ENCODE results near the gene ZNF787. TPM values are rescaled to one million over a fixed set of nuclear protein-coding genes. Genes with fewer than 3 reads are reported as not detected.
"Not testable (repeated sequence)": the region's sequence is repeated elsewhere in the genome, so short reads cannot be mapped to it uniquely, and the experiment has no call there.

Gene ZNF787
- total RNA-seq (2014; rRNA removed; shearing (Covaris generic)) = 75.1 and 81.6 TPM in 2 replicates
- polyA plus RNA-seq (2015; cell fraction: cytosol; rRNA removed) = 26.3 and 35.3 TPM in 2 replicates
- polyA plus RNA-seq (2015; cell fraction: nucleus; rRNA removed) = 21.1 and 21.7 TPM in 2 replicates

- peak; percentile 97 for DNase-seq (ENCODE audit: low read depth)
Measured at GRCh38 chr19:56121180-56122167, at the start of gene ZNF787. ZNF787 (minus strand) TSS chr19:56121295; CDS start chr19:56103217, 18,078 bp downstream.

DNA sequence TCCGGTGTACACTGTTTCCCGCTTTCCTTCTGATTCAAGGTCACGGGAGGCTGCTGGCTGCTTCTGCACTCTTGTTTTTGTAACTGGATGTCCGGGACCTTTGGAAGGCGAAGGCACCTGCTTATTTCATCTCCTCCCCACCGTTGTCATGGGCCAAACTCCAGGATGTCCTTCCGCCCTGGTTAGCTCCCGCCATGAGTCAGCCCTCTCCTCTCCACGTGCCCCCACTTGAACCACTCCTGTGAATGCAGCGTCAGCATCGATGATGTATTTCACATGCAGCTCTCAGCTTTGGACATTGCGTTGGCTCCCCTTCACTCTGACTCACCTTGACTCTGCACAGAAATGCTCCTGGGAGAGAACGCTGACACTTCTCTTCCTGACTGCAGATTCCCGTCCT lies 49.2 kb upstream of the ZNF787 start:
- DNase-seq (ENCODE audit: low read depth) = peak; percentile 96

DNA sequence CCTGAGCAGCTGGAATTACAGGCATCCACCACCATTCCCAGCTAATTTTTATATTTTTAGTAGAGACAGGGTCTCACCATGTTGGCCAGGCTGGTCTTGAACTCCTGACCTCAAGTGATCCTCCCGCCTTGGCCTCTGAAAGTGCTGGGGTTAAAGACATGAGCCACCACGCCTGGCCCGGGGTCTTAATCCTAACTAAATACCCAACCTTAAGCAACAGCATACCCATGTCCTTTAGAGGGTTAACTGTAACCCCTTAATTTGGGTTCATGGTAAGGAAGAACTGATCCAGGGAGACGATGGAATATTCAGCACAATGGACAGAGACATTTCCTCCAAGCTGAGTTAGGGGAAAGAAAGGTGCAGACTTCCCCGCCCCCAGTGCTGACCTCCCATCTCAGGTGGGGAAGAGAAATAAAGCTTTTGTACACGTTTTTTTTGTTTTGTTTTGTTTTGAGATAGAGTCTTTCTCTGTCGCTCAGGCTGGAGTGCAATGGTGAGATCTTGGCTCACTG lies 46.0 kb upstream of the ZNF787 start:
- no peak for DNase-seq (ENCODE audit: low read depth)

GRCh38 chr19:56163097-56163496 lies 42.0 kb upstream of the ZNF787 start:
- DNase-seq (ENCODE audit: low read depth) = no peak

DNA sequence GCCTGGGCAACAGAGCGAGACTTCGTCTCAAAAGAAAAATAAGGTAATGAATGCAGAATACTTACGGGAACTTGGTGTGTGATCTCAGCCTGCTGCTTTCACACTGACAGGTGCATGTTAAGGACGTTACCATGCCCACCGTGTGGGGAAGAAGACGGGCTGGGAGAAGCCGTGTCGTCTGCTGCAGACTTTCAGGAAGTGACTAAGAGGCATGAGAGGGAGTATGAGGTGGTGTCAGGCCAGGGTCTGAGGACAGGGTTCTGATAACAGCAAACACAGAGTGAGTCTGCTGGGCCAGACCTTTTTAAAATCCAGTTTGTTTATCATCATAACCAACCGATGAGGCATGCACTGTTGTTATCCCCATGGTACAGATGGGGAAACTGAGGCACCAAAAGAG lies 41.2 kb upstream of the ZNF787 start:
- DNase-seq (ENCODE audit: low read depth) = peak; percentile 81

DNA sequence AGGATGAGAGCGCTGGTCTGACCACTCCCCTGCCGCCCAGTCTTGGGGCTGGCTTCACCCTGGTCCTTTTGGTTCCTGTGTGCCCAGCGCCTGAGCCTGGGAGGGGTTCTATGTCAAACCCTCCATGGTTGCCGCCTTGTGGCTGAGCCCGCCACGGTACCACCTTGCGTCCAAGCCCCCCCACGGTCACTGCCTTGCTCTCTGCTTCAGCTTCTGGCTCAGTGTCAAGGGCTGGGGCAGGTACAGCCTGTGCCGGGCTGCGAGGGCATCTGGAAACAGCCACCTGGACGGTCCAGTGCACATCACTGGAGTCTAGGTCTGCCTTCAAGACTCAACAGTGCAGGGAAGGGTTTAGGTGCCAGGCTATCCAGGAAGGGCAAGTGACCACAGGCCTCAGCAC lies 40.4 kb upstream of the ZNF787 start:
- DNase-seq (ENCODE audit: low read depth) = no peak

DNA sequence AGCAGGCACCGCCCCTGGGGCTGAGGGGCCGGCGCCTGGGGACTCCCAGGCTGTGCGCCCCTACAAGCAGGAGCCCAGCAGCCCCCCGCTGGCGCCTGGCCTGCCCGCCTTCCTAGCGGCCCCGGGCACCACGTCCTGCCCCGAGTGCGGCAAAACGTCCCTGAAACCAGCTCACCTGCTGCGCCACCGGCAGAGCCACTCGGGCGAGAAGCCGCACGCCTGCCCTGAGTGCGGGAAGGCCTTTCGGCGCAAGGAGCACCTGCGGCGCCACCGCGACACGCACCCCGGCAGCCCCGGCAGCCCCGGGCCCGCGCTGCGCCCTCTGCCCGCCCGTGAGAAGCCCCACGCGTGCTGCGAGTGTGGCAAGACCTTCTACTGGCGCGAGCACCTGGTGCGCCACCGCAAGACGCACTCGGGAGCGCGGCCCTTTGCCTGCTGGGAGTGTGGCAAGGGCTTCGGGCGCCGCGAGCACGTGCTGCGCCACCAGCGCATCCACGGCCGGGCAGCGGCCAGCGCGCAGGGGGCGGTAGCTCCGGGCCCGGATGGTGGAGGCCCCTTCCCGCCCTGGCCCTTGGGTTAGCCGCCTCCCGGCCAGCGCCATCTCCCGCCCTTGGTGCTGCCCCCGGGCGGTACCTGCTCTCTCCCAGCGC lies 38.7 kb upstream of the ZNF787 start:
- DNase-seq (ENCODE audit: low read depth) = no peak

DNA sequence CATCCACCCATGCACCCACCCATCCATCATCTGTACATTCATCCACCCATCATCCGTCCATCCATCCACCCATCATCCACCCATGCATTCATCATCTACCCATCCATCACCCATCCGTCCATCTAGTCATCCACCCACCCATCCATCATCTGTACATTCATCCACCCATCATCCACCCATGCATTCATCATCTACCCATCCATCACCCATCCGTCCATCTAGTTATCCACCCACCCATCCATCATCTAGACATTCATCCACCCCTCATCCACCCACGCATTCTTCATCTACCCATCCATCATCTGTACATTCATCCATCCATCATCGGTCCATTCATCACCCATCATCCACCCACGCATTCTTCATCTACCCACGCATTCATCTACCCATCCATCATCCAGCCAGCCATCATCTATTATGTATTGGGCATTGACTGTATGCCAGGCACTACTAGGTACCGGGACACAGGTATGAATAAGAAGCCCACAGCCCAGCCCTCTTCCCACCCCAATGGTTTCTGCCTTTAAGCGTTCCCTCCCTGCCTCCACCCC lies 38.0 kb upstream of the ZNF787 start:
- DNase-seq (ENCODE audit: low read depth) = no peak

- DNase-seq (ENCODE audit: low read depth) = no peak
Measured at GRCh38 chr19:56158170-56158757, 37.2 kb upstream of the ZNF787 start.

GRCh38 chr19:56156768-56157167 lies 35.7 kb upstream of the ZNF787 start:
- DNase-seq (ENCODE audit: low read depth) = no peak

- no peak for DNase-seq (ENCODE audit: low read depth)
Measured at GRCh38 chr19:56155124-56155687, 34.1 kb upstream of the ZNF787 start.

DNA sequence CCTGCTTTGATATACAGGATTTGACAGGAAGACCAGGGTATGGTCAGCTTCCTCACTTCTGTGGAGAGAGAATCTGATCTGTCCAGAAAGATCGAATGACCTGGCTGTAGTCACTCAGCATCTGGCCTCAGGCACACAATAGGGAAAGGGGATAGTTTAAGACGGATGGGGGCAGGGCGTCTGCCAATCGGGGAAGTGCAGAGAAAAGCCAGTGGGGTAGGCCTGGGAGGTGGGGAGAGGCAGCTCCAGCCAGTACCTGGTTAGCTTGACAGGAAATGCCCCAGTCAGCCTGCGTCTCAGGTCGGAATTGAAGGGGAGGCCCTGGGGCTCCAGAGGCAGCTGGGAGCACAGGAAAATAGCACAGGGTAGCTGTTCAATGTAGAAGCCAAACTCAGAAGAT lies 32.4 kb upstream of the ZNF787 start:
- DNase-seq (ENCODE audit: low read depth) = no peak

DNA sequence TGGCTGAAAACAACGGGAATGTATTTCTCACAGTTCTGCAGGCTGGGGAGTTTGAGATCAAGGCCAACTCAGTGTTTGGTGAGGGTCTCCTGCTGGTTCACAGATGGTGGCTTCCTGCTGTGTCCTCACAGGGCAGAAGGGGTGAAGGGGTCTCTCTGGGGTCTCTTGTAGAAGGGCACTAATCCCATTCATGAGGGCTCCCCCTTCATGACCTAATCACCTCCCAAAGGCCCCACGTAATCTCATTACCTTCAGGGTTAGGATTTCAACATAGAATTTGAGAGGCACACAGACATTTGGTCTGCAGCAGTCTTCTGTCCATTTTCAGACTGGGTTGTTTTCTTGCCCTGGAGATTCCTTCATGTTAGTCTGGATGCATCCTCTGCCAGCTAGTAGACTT lies 31.5 kb upstream of the ZNF787 start:
- no peak for DNase-seq (ENCODE audit: low read depth)

DNA sequence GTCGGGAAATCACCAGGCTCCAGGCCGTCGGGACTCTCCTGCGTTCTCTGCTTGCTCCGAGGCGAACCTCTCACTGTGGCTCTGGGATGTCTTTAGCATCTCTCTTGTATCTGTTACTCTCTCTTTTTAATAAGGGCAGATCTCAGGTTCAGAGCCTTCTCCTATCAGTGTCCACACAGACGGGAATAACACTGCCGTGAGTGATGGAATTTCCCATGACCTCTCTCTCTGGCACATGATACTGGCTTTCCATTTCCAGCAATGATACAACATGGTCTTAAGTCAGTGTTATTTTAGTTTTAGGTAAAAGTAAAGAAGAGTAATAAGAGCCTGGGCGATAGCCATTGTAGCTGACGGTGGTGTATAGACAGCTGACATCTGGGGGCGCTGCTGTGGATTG lies 29.3 kb upstream of the ZNF787 start:
- DNase-seq (ENCODE audit: low read depth) = no peak

DNA sequence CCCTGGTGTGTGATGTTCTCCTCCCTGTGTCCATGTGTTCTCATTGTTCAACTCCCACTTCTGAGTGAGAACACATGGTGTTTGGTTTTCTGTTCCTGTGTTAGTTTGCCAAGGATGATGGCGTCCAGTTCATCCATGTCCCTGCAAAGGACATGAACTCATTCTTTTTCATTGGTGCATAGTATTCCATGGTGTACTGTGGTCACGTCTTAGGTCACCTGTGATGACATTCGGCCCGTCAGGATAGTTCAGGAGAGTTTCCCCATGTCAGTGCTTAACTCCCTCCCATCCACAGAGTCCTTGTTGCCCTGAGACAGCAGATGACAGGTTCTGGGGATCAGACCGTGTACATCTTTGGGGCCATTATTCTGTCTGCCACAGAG lies 28.6 kb upstream of the ZNF787 start:
- DNase-seq (ENCODE audit: low read depth) = no peak

DNA sequence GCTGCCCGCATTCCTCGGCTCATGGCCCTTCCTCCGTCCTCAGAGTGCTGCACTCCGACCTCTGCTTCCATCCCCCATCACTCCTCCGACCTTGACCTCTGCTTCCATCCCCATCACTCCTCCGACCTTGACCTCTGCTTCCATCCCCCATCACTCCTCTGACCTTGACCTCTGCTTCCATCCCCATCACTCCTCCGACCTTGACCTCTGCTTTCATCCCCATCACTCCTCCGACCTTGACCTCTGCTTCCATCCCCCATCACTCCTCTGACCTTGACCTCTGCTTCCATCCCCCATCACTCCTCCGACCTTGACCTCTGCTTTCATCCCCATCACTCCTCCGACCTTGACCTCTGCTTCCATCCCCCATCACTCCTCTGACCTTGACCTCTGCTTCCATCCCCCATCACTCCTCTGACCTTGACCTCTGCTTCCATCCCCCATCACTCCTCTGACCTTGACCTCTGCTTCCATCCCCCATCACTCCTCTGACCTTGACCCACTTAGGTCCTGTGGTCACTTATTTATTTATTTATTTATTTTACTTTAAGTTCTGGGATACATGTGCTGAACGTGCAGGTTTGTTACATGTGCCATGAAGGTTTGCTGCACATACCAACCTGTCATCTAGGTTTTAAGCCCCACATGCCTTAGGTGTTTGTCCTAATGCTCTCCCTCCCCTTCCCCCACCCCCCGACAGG lies 28.0 kb upstream of the ZNF787 start:
- not testable (repeated sequence) for DNase-seq (ENCODE audit: low read depth)

GRCh38 chr19:56148096-56148495 lies 27.0 kb upstream of the ZNF787 start:
- DNase-seq (ENCODE audit: low read depth) = no peak

GRCh38 chr19:56147307-56147706 lies 26.2 kb upstream of the ZNF787 start:
- no peak for DNase-seq (ENCODE audit: low read depth)

DNA sequence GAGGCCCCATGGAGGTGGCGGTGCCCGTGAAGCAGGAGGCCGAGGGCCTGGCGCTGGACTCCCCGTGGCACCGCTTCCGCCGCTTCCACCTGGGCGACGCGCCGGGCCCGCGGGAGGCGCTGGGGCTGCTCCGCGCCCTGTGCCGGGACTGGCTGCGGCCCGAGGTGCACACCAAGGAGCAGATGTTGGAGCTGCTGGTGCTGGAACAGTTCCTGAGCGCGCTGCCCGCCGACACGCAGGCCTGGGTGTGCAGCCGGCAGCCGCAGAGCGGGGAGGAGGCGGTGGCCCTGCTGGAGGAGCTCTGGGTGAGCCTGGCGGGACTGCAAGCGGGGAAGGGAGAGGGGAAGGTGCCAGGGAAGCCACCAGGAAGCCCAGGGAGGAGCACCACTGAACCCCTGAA lies 25.8 kb upstream of the ZNF787 start:
- DNase-seq (ENCODE audit: low read depth) = no peak

GRCh38 chr19:56145698-56146097 lies 24.6 kb upstream of the ZNF787 start:
- DNase-seq (ENCODE audit: low read depth) = no peak

All from HT1080 (cell line).